ENCODE data around the gene POTEB2. TPM values are rescaled to one million over a fixed set of nuclear protein-coding genes. Genes with fewer than 3 reads are reported as not detected.
"Not testable (repeated sequence)": the region's sequence is repeated elsewhere in the genome, so short reads cannot be mapped to it uniquely, and the experiment has no call there.

Gene POTEB2
- not detected in 2 replicates for total RNA-seq

- H3K36me3 Mint-ChIP-seq (ENCODE audit: low read depth); H3K27me3 Mint-ChIP-seq (ENCODE audit: low read depth); H3K4me1 Mint-ChIP-seq (ENCODE audit: low read depth); DNase-seq (ENCODE audit: low spot score); intact Hi-C loops (cut with micrococcal nuclease); H3K9me3 Mint-ChIP-seq; H3K27ac Mint-ChIP-seq; H3K4me3 Mint-ChIP-seq (ENCODE audit: low read depth): not testable (repeated sequence)
Observed at GRCh38 chr15:20866214-20866613, at the start of gene POTEB2. Gene POTEB2, minus strand, starts transcription at chr15:20866314. Its CDS starts 33 bp downstream, at chr15:20866281.

- H3K27ac Mint-ChIP-seq; H3K27me3 Mint-ChIP-seq (ENCODE audit: low read depth); H3K9me3 Mint-ChIP-seq; H3K36me3 Mint-ChIP-seq (ENCODE audit: low read depth); intact Hi-C loops (cut with micrococcal nuclease); H3K4me3 Mint-ChIP-seq (ENCODE audit: low read depth); DNase-seq (ENCODE audit: low spot score); H3K4me1 Mint-ChIP-seq (ENCODE audit: low read depth): not testable (repeated sequence)
Observed at GRCh38 chr15:20879916-20880315, 13.8 kb upstream of the POTEB2 start.

- H3K4me1 Mint-ChIP-seq (ENCODE audit: low read depth); H3K36me3 Mint-ChIP-seq (ENCODE audit: low read depth); H3K27ac Mint-ChIP-seq; intact Hi-C loops (cut with micrococcal nuclease); H3K9me3 Mint-ChIP-seq; H3K4me3 Mint-ChIP-seq (ENCODE audit: low read depth); DNase-seq (ENCODE audit: low spot score); H3K27me3 Mint-ChIP-seq (ENCODE audit: low read depth): not testable (repeated sequence)
Observed at GRCh38 chr15:20878464-20878863, 12.3 kb upstream of the POTEB2 start.

- H3K36me3 Mint-ChIP-seq (ENCODE audit: low read depth); H3K27ac Mint-ChIP-seq; intact Hi-C loops (cut with micrococcal nuclease); H3K4me1 Mint-ChIP-seq (ENCODE audit: low read depth); H3K4me3 Mint-ChIP-seq (ENCODE audit: low read depth); H3K27me3 Mint-ChIP-seq (ENCODE audit: low read depth); H3K9me3 Mint-ChIP-seq; DNase-seq (ENCODE audit: low spot score): not testable (repeated sequence)
Observed at GRCh38 chr15:20877819-20878218, 11.7 kb upstream of the POTEB2 start.

Data from activated T-helper 2 cell treated with anti-CD3 and anti-CD28 coated beads, Interferon-gamma antibody, Interleukin-2, Interleukin-4, amounts not matched to agents 10 μg/mL and 5 μg/mL and 100 μg/mL, durations not matched to agents 14 hours and 24 hours and 36 hours (primary cell).